GM23338 (cell line): ENCODE measurements around the gene RNU1-2.
"Not testable (repeated sequence)": the region's sequence is repeated elsewhere in the genome, so short reads cannot be mapped to it uniquely, and the experiment has no call there.

Experiments used
- CREB1 ChIP-seq: fragments of 250-450 bp; sonication (Bioruptor Pico); IDR thresholded peaks from 2 replicates; pipeline ENCODE4 v1.5.0; 2020; ENCODE audit warnings: low read depth, mild to moderate bottlenecking, moderate library complexity
- CTCF ChIP-seq, 2 experiments: fragments of 200-600 bp in 1 of 2; sonication (generic) in 1 of 2; conservative IDR thresholded peaks; 2 replicates each; pipeline versions ENCODE4 v1.5.1 to v1.6.1; 2016 to 2017; ENCODE audit warnings: antibody characterized with exemption in 2 of 2, low read depth in 2 of 2, mild to moderate bottlenecking in 2 of 2, moderate library complexity in 1 of 2
- EZH2 ChIP-seq: fragments of 200-600 bp; sonication (generic); IDR thresholded peaks from one replicate; pipeline ENCODE4 v1.8.0; 2017; ENCODE audit warnings: antibody characterized with exemption, mild to moderate bottlenecking, low read depth; ENCODE audit not compliant: unreplicated experiment
- EZH2phosphoT487 ChIP-seq: fragments of 200-600 bp; sonication (generic); IDR thresholded peaks from one replicate; pipeline ENCODE4 v1.8.1; 2018; ENCODE audit warnings: antibody characterized with exemption; ENCODE audit not compliant: unreplicated experiment
- POLR2AphosphoS5 ChIP-seq: IDR thresholded peaks from 2 replicates; pipeline ENCODE4 v1.6.1; 2016; ENCODE audit warnings: antibody characterized with exemption, low read depth
- REST ChIP-seq: IDR thresholded peaks from one replicate; pipeline ENCODE4 v1.6.1; 2018; ENCODE audit warnings: antibody characterized with exemption; ENCODE audit not compliant: unreplicated experiment

- not testable (repeated sequence) for TF ChIP-seq CTCF (conservative IDR thresholded peaks at IDR 0.05; ENCODE audit: low read depth in 2 of 2); POLR2AphosphoS5; REST; EZH2; CREB1 (CRISPR knock-in tag); EZH2phosphoT487
These were observed 33.6 kb downstream of the RNU1-2 start for GRCh38 chr1:16929146-16930041.
